Measurements from ENCODE around the gene TPSAB1. TPM values are rescaled to one million over a fixed set of nuclear protein-coding genes. Genes with fewer than 3 reads are reported as not detected.

TPSAB1 gene
- total RNA-seq, 2 donors from 2014 or later, result 17.7 to 33.6 TPM

GRCh38 chr16:1259760-1260068 is 19.2 kb downstream of the TPSAB1 start:
- Histone ChIP-seq H3K27me3 (replicated peaks; ENCODE audit: insufficient read depth) (peaks cover 21% of the 10 kb centered on the region), H3K4me1 (replicated peaks) (no peaks in the 10 kb centered on the region), H3K27ac (no peak overlapping the region), H3K36me3 (no peaks in the 10 kb centered on the region), H3K4me3 (no peak overlapping the region), H3K9me3 (no peaks in the 10 kb centered on the region)
- intact Hi-C loops (cut with DNase I), result no loop called here
- 38% methylated on average over 11 of the region's 11 CpGs for WGBS
- DNase-seq (ENCODE audit: low spot score), result no peak
- TF ChIP-seq POLR2AphosphoS5 (IDR thresholded peaks at IDR 0.05), result no peak
- no peak for TF ChIP-seq POLR2A (IDR thresholded peaks at IDR 0.05)
- no peak for TF ChIP-seq CTCF (IDR thresholded peaks at IDR 0.05)

- no peak overlapping the region for H3K27ac ChIP-seq
- WGBS, result 73% methylated on average over 34 of the region's 36 CpGs
- H3K36me3 ChIP-seq, result no peaks in the 10 kb centered on the region
- H3K4me1 ChIP-seq (replicated peaks), result no peaks in the 10 kb centered on the region
- H3K27me3 ChIP-seq (replicated peaks; ENCODE audit: insufficient read depth), result peaks cover 21% of the 10 kb centered on the region
- TF ChIP-seq CTCF (IDR thresholded peaks at IDR 0.05), result no peak
- H3K4me3 ChIP-seq, result no peak overlapping the region
- intact Hi-C loops (cut with DNase I), result no loop called here
- H3K9me3 ChIP-seq, result no peaks in the 10 kb centered on the region
- no peak for DNase-seq (ENCODE audit: low spot score)
These were observed 19.7 kb downstream of the TPSAB1 start for GRCh38 chr16:1260101-1260680.

- intact Hi-C loops (cut with DNase I), result no loop called here
- DNase-seq (ENCODE audit: low spot score), result no peak
- H3K27me3 ChIP-seq (replicated peaks; ENCODE audit: insufficient read depth), result peaks cover 21% of the 10 kb centered on the region
These were observed 20.8 kb downstream of the TPSAB1 start for GRCh38 chr16:1261131-1261892.

GRCh38 chr16:1262210-1262845 is 21.8 kb downstream of the TPSAB1 start:
- TF ChIP-seq POLR2AphosphoS5 (IDR thresholded peaks at IDR 0.05), result no peak
- Histone ChIP-seq H3K4me3 (no peak overlapping the region), H3K36me3 (no peaks in the 10 kb centered on the region), H3K27ac (no peak overlapping the region), H3K4me1 (replicated peaks) (no peaks in the 10 kb centered on the region), H3K27me3 (replicated peaks; ENCODE audit: insufficient read depth) (peaks cover 21% of the 10 kb centered on the region), H3K9me3 (no peaks in the 10 kb centered on the region)
- no peak for DNase-seq (ENCODE audit: low spot score)
- intact Hi-C loops (cut with DNase I), result no loop called here
- 82% methylated on average over 32 of the region's 32 CpGs for WGBS

More at GRCh38 chr16:1261131-1261892, 20.8 kb downstream of the TPSAB1 start:
- H3K4me3 ChIP-seq, result no peak overlapping the region
- WGBS, result 15% methylated on average over 43 of the region's 47 CpGs
- TF ChIP-seq POLR2A (IDR thresholded peaks at IDR 0.05) (no peak), CTCF (IDR thresholded peaks at IDR 0.05) (no peak), POLR2AphosphoS5 (IDR thresholded peaks at IDR 0.05) (no peak)
- H3K36me3 ChIP-seq, result no peaks in the 10 kb centered on the region
- H3K27ac ChIP-seq, result no peak overlapping the region
- H3K4me1 ChIP-seq (replicated peaks), result no peaks in the 10 kb centered on the region
- no peaks in the 10 kb centered on the region for H3K9me3 ChIP-seq

GRCh38 chr16:1262846-1263221 is 22.3 kb downstream of the TPSAB1 start:
- Histone ChIP-seq H3K36me3 (no peaks in the 10 kb centered on the region), H3K4me3 (no peak overlapping the region), H3K27me3 (replicated peaks; ENCODE audit: insufficient read depth) (peaks cover 21% of the 10 kb centered on the region), H3K9me3 (no peaks in the 10 kb centered on the region), H3K4me1 (replicated peaks) (no peaks in the 10 kb centered on the region), H3K27ac (no peak overlapping the region)
- WGBS, result 85% methylated on average over 9 of the region's 9 CpGs
- no peak for TF ChIP-seq POLR2A (IDR thresholded peaks at IDR 0.05)
- TF ChIP-seq CTCF (IDR thresholded peaks at IDR 0.05), result no peak
- no peak for TF ChIP-seq POLR2AphosphoS5 (IDR thresholded peaks at IDR 0.05)
- intact Hi-C loops (cut with DNase I), result no loop called here
- no peak for DNase-seq (ENCODE audit: low spot score)

All from prostate gland (tissue), 2 donors.